NCI-H524 treated with DMSO at 0.1 percent for 48 hours (cell line): ENCODE results near the gene C19orf33.

ENCODE experiments used
- DNase-seq: peaks from one replicate; lab custom pipeline; 2025; lab: John Stamatoyannopoulos, UW

The C19orf33 gene

GRCh38 chr19:38339011-38339410 lies 35.0 kb downstream of the C19orf33 start:
- peak; percentile 46 for DNase-seq

- no peak for DNase-seq
Observed at GRCh38 chr19:38340927-38341326, 36.9 kb downstream of the C19orf33 start.

GRCh38 chr19:38346837-38347236 lies 42.8 kb downstream of the C19orf33 start:
- DNase-seq, result no peak

GRCh38 chr19:38350883-38351282 lies 46.8 kb downstream of the C19orf33 start:
- DNase-seq, result no peak

GRCh38 chr19:38351865-38352395 lies 47.9 kb downstream of the C19orf33 start:
- peak; percentile 63 for DNase-seq

- DNase-seq, result peak; percentile 61
Observed at GRCh38 chr19:38352611-38353010, 48.6 kb downstream of the C19orf33 start.
